Measurements from ENCODE around the gene SLC39A11. TPM values are rescaled to one million over a fixed set of nuclear protein-coding genes. Genes with fewer than 3 reads are reported as not detected.

Gene SLC39A11
- total RNA-seq, 3 donors from 2014 or later: 31.6 to 71.6 (median 51.6) TPM

DNA sequence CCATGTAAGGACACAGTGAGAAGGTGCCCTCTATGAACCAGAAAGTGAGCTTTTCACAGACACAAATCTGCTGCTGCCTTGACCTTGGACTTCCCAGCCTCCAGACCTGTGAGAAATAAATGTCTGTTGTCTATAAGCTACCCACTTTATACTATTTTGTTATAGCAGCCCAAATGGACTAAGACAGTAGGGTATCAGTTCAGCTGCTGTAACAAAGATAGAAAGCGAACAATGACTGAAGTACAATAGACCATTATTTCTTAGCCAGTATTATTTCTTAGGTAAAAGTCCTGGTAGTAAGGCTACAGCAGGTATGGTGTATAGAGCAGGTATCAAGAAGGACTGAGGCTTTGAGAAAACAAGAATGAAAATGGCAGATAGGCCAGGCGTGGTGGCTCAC lies 117.0 kb downstream of the SLC39A11 start:
- ATAC-seq (no peak), DNase-seq (no peak)
- peaks cover 8% of the 10 kb centered on the region for H3K4me1 ChIP-seq (ENCODE audit: low read depth)
- TF ChIP-seq, protein P1, sequence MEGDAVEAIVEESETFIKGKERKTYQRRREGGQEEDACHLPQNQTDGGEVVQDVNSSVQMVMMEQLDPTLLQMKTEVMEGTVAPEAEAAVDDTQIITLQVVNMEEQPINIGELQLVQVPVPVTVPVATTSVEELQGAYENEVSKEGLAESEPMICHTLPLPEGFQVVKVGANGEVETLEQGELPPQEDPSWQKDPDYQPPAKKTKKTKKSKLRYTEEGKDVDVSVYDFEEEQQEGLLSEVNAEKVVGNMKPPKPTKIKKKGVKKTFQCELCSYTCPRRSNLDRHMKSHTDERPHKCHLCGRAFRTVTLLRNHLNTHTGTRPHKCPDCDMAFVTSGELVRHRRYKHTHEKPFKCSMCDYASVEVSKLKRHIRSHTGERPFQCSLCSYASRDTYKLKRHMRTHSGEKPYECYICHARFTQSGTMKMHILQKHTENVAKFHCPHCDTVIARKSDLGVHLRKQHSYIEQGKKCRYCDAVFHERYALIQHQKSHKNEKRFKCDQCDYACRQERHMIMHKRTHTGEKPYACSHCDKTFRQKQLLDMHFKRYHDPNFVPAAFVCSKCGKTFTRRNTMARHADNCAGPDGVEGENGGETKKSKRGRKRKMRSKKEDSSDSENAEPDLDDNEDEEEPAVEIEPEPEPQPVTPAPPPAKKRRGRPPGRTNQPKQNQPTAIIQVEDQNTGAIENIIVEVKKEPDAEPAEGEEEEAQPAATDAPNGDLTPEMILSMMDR (IDR thresholded peaks at IDR 0.05): no peak
- H3K36me3 ChIP-seq (ENCODE audit: low read depth): no peaks in the 10 kb centered on the region
- H3K9me3 ChIP-seq: no peaks in the 10 kb centered on the region
- intact Hi-C loops (cut with DNase I, micrococcal nuclease): no loop called here
- no peak overlapping the region for H3K4me3 ChIP-seq

- no peak overlapping the region for H3K4me3 ChIP-seq
- peaks cover 8% of the 10 kb centered on the region for H3K4me1 ChIP-seq (ENCODE audit: low read depth)
- DNase-seq: peak in 2 of 3 donors; percentile 37 to 38
- H3K36me3 ChIP-seq (ENCODE audit: low read depth): no peaks in the 10 kb centered on the region
- TF ChIP-seq, protein P1 (IDR thresholded peaks at IDR 0.05): no peak
- ATAC-seq: peak; percentile 87
- no peaks in the 10 kb centered on the region for H3K9me3 ChIP-seq
- intact Hi-C loops (cut with DNase I, micrococcal nuclease): no loop called here
These were observed 117.8 kb downstream of the SLC39A11 start for GRCh38 chr17:72974605-72975232.

- no peaks in the 10 kb centered on the region for H3K36me3 ChIP-seq (ENCODE audit: low read depth)
- TF ChIP-seq, protein P1 (IDR thresholded peaks at IDR 0.05): no peak
- no peaks in the 10 kb centered on the region for H3K9me3 ChIP-seq
- no peak for ATAC-seq
- peaks cover 8% of the 10 kb centered on the region for H3K4me1 ChIP-seq (ENCODE audit: low read depth)
- H3K4me3 ChIP-seq: no peak overlapping the region
- no peak for DNase-seq
- intact Hi-C loops (cut with DNase I, micrococcal nuclease): no loop called here
These were observed 120.1 kb downstream of the SLC39A11 start for GRCh38 chr17:72972263-72972951.

DNA sequence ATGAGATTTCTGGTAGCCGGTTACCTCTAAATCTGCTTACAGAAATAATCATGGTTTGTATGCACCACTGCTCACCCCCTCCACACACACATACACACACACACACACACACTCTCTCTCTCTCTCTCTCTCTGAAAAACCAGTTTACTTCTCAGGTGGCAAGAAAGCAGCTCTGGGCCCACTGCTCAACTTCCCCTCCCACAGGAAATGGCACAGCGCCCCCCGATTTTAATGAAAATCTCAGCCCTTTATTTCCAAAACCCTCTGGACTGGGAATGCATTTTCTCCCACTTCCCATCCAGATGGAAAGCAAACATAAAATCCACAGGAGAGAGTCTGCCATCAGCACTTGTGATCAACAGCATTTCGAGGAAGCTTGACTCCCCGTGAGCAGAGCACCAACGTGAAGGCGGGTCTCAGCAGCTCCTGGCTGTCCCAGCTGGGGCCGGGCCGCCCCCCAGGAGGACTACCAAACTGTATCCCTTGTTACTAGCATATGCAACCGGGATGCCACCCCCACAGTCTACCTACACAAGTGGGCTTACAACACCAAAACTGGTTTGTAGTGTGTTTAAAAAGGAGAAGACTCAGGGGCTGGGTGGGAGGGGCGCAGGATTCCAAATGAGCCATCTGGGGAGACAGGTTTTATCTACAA lies 121.1 kb downstream of the SLC39A11 start:
- H3K9me3 ChIP-seq: no peaks in the 10 kb centered on the region
- no peak for ATAC-seq
- intact Hi-C loops (cut with DNase I, micrococcal nuclease): no loop called here
- no peak for DNase-seq
- TF ChIP-seq, protein P1 (IDR thresholded peaks at IDR 0.05): no peak
- H3K4me3 ChIP-seq: no peak overlapping the region
- H3K4me1 ChIP-seq (ENCODE audit: low read depth): peaks cover 8% of the 10 kb centered on the region
- H3K36me3 ChIP-seq (ENCODE audit: low read depth): no peaks in the 10 kb centered on the region

DNA sequence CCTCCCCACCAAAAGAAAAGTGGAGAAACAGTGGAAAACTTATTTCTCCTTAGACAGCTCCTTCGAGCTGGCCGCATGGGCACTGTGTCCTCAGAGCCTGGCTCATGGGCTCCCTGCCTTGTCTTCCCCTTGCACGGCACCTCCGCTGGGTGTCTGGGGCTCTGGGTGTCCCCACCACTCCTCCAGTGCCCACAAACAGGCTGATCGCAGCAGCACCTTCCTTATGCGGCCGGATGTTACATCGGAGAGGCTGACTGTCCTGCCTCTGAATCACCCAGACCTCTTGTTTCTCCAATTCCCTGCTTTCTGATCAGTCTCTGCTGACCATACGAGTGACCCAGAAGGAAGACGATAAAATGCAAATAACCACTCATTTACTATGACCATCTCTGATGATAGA lies 121.7 kb downstream of the SLC39A11 start:
- Histone ChIP-seq H3K9me3 (no peaks in the 10 kb centered on the region), H3K4me3 (no peak overlapping the region), H3K4me1 (ENCODE audit: low read depth) (peaks cover 8% of the 10 kb centered on the region), H3K36me3 (ENCODE audit: low read depth) (no peaks in the 10 kb centered on the region)
- no peak for DNase-seq
- TF ChIP-seq, protein P1 (IDR thresholded peaks at IDR 0.05): no peak
- no peak for ATAC-seq
- intact Hi-C loops (cut with DNase I, micrococcal nuclease): no loop called here
